Effector memory CD8-positive, alpha-beta T cell (primary cell): ENCODE data around the gene ITPR3.
"Not testable (repeated sequence)": the region's sequence is repeated elsewhere in the genome, so short reads cannot be mapped to it uniquely, and the experiment has no call there.

Experiments
- ATAC-seq: fragments of 150-1000 bp; cut with Tn5 transposase; replicated peaks from 2 replicates; pipeline ENCODE4 v1.10.0; 2021; ENCODE audit warnings: mild to moderate bottlenecking, moderate library complexity
- DNase-seq, 3 experiments: peaks; one replicate each; pipeline ENCODE4 v3.0.0; 2021
- H3K27ac Mint-ChIP-seq, 2 donors: one replicate each; pipeline ENCODE4 v1.8.0; 2022; ENCODE audit warnings: mild to moderate bottlenecking in 2 of 2, mixed read lengths in 2 of 2, moderate library complexity in 2 of 2
- H3K27me3 Mint-ChIP-seq, 2 donors: one replicate each; pipeline ENCODE4 v1.8.0; 2022; ENCODE audit warnings: mixed read lengths in 2 of 2
- H3K36me3 Mint-ChIP-seq: one replicate; pipeline ENCODE4 v1.8.0; 2022; ENCODE audit warnings: mild to moderate bottlenecking, moderate library complexity, mixed read lengths; ENCODE audit not compliant: insufficient read depth
- H3K4me1 Mint-ChIP-seq, 2 donors: one replicate each; pipeline ENCODE4 v1.8.0; 2022; ENCODE audit warnings: low read depth in 2 of 2, mixed read lengths in 2 of 2
- H3K4me3 Mint-ChIP-seq, 2 donors: one replicate each; pipeline ENCODE4 v1.8.0; 2022; ENCODE audit warnings: mild to moderate bottlenecking in 2 of 2, mixed read lengths in 2 of 2, moderate library complexity in 2 of 2
- H3K9me3 Mint-ChIP-seq, 2 donors: one replicate each; pipeline ENCODE4 v1.8.0; 2022; ENCODE audit warnings: mixed read lengths in 2 of 2

ITPR3 gene

GRCh38 chr6:33627876-33628275, 6.8 kb downstream of the ITPR3 start:
- Mint-ChIP-seq H3K9me3 (no peaks in the 10 kb centered on the region), H3K27me3 (no peaks in the 10 kb centered on the region), H3K4me3 (no peak overlapping the region), H3K4me1 (peaks cover 47 to 55% of the 10 kb centered on the region in 2 donors), H3K27ac (peak overlapping the region; percentile 59 to 62), H3K36me3 (peaks cover 20% of the 10 kb centered on the region)
- ATAC-seq (no peak), DNase-seq (no peak)

- Mint-ChIP-seq H3K4me3 (no peak overlapping the region), H3K36me3 (peaks cover 21% of the 10 kb centered on the region), H3K27me3 (no peaks in the 10 kb centered on the region), H3K27ac (peak overlapping the region; percentile 55 to 59), H3K4me1 (peaks cover 46 to 54% of the 10 kb centered on the region in 2 donors), H3K9me3 (no peaks in the 10 kb centered on the region)
- DNase-seq (no peak), ATAC-seq (no peak)
Measured at GRCh38 chr6:33628401-33628964, 7.4 kb downstream of the ITPR3 start.

- Mint-ChIP-seq H3K27ac (peak overlapping the region in 1 of 2 donors; percentile 31), H3K4me3 (no peak overlapping the region), H3K4me1 (peaks cover 40 to 52% of the 10 kb centered on the region in 2 donors), H3K36me3 (peaks cover 24% of the 10 kb centered on the region), H3K27me3 (no peaks in the 10 kb centered on the region), H3K9me3 (no peaks in the 10 kb centered on the region)
- DNase-seq (no peak), ATAC-seq (no peak)
Measured at GRCh38 chr6:33630014-33630413, 8.9 kb downstream of the ITPR3 start.

- H3K36me3 Mint-ChIP-seq, result peaks cover 21% of the 10 kb centered on the region
- DNase-seq, ATAC-seq, H3K9me3 Mint-ChIP-seq, H3K27ac Mint-ChIP-seq, H3K4me3 Mint-ChIP-seq, H3K27me3 Mint-ChIP-seq: not testable (repeated sequence)
- H3K4me1 Mint-ChIP-seq, result peaks cover 48 to 65% of the 10 kb centered on the region in 2 donors
Measured at GRCh38 chr6:33631521-33631920, 10.4 kb downstream of the ITPR3 start.

GRCh38 chr6:33631971-33632557, 10.9 kb downstream of the ITPR3 start:
- H3K4me3 Mint-ChIP-seq, result peak overlapping the region in 1 of 2 donors; percentile 89
- H3K4me1 Mint-ChIP-seq, result peaks cover 49 to 69% of the 10 kb centered on the region in 2 donors
- ATAC-seq (no peak), DNase-seq (no peak)
- H3K36me3 Mint-ChIP-seq, result peaks cover 23% of the 10 kb centered on the region
- no peaks in the 10 kb centered on the region for H3K9me3 Mint-ChIP-seq
- no peaks in the 10 kb centered on the region for H3K27me3 Mint-ChIP-seq
- H3K27ac Mint-ChIP-seq, result peak overlapping the region; percentile 84 to 97

- H3K27me3 Mint-ChIP-seq, result no peaks in the 10 kb centered on the region
- peaks cover 24% of the 10 kb centered on the region for H3K36me3 Mint-ChIP-seq
- peak; percentile 45 to 59 (median 48) for DNase-seq
- H3K27ac Mint-ChIP-seq, result peak overlapping the region; percentile 84 to 97
- ATAC-seq, result peak; percentile 44
- H3K4me3 Mint-ChIP-seq, result peak overlapping the region; percentile 89 to 95
- no peaks in the 10 kb centered on the region for H3K9me3 Mint-ChIP-seq
- H3K4me1 Mint-ChIP-seq, result peaks cover 51 to 68% of the 10 kb centered on the region in 2 donors
Measured at GRCh38 chr6:33632558-33633039, 11.5 kb downstream of the ITPR3 start.

GRCh38 chr6:33633084-33633461, 12.0 kb downstream of the ITPR3 start:
- Mint-ChIP-seq H3K4me3 (peak overlapping the region; percentile 89 to 95), H3K36me3 (peaks cover 24% of the 10 kb centered on the region), H3K9me3 (no peaks in the 10 kb centered on the region), H3K27me3 (no peaks in the 10 kb centered on the region), H3K27ac (peak overlapping the region; percentile 84 to 97), H3K4me1 (peaks cover 54 to 70% of the 10 kb centered on the region in 2 donors)
- peak in 1 of 3 experiments; percentile 3 for DNase-seq
- ATAC-seq, result no peak

GRCh38 chr6:33633462-33634158, 12.5 kb downstream of the ITPR3 start:
- H3K27me3 Mint-ChIP-seq, result no peaks in the 10 kb centered on the region
- peak overlapping the region; percentile 91 to 95 for H3K4me3 Mint-ChIP-seq
- H3K36me3 Mint-ChIP-seq, result peaks cover 24% of the 10 kb centered on the region
- DNase-seq, result peak; percentile 44 to 57 (median 50)
- peak; percentile 79 for ATAC-seq
- peak overlapping the region; percentile 84 to 97 for H3K27ac Mint-ChIP-seq
- peaks cover 50 to 70% of the 10 kb centered on the region in 2 donors for H3K4me1 Mint-ChIP-seq
- H3K9me3 Mint-ChIP-seq, result no peaks in the 10 kb centered on the region

- no peaks in the 10 kb centered on the region for H3K9me3 Mint-ChIP-seq
- H3K27ac Mint-ChIP-seq, result peak overlapping the region; percentile 84 to 92
- peak overlapping the region; percentile 86 to 91 for H3K4me3 Mint-ChIP-seq
- no peaks in the 10 kb centered on the region for H3K27me3 Mint-ChIP-seq
- H3K4me1 Mint-ChIP-seq, result peaks cover 51 to 67% of the 10 kb centered on the region in 2 donors
- ATAC-seq (no peak), DNase-seq (no peak)
- peaks cover 24% of the 10 kb centered on the region for H3K36me3 Mint-ChIP-seq
Measured at GRCh38 chr6:33634161-33634727, 13.1 kb downstream of the ITPR3 start.

GRCh38 chr6:33634946-33635345, 13.8 kb downstream of the ITPR3 start:
- Mint-ChIP-seq H3K36me3 (peaks cover 24% of the 10 kb centered on the region), H3K27me3 (no peaks in the 10 kb centered on the region), H3K4me1 (peaks cover 56 to 73% of the 10 kb centered on the region in 2 donors), H3K4me3 (peak overlapping the region; percentile 86 to 91), H3K27ac (peak overlapping the region; percentile 44 to 92), H3K9me3 (no peaks in the 10 kb centered on the region)
- ATAC-seq (no peak), DNase-seq (no peak)

GRCh38 chr6:33636655-33637054, 15.5 kb downstream of the ITPR3 start:
- DNase-seq, result no peak
- H3K4me1 Mint-ChIP-seq, result peaks cover 52 to 72% of the 10 kb centered on the region in 2 donors
- peaks cover 21% of the 10 kb centered on the region for H3K36me3 Mint-ChIP-seq
- no peaks in the 10 kb centered on the region for H3K27me3 Mint-ChIP-seq
- no peaks in the 10 kb centered on the region for H3K9me3 Mint-ChIP-seq
- H3K27ac Mint-ChIP-seq, result peak overlapping the region; percentile 44 to 92
- peak overlapping the region; percentile 29 to 86 for H3K4me3 Mint-ChIP-seq
- ATAC-seq, result no peak

GRCh38 chr6:33638556-33638955, 17.4 kb downstream of the ITPR3 start:
- Mint-ChIP-seq H3K4me3 (peak overlapping the region in 1 of 2 donors; percentile 53), H3K4me1 (peaks cover 52 to 68% of the 10 kb centered on the region in 2 donors), H3K36me3 (peaks cover 15% of the 10 kb centered on the region), H3K27ac (peak overlapping the region; percentile 80 to 84), H3K27me3 (no peaks in the 10 kb centered on the region), H3K9me3 (no peaks in the 10 kb centered on the region)
- DNase-seq, result no peak
- no peak for ATAC-seq

- DNase-seq (no peak), ATAC-seq (no peak)
- no peaks in the 10 kb centered on the region for H3K9me3 Mint-ChIP-seq
- no peaks in the 10 kb centered on the region for H3K27me3 Mint-ChIP-seq
- H3K27ac Mint-ChIP-seq, result peak overlapping the region; percentile 80 to 82
- peaks cover 48 to 65% of the 10 kb centered on the region in 2 donors for H3K4me1 Mint-ChIP-seq
- peaks cover 11% of the 10 kb centered on the region for H3K36me3 Mint-ChIP-seq
- H3K4me3 Mint-ChIP-seq, result no peak overlapping the region
Measured at GRCh38 chr6:33639559-33639958, 18.4 kb downstream of the ITPR3 start.
